HepG2 (cell line): ENCODE measurements around the gene TGIF1.

ENCODE experiments used
- ERF ChIP-seq: IDR thresholded peaks from 2 replicates; pipeline ENCODE4 v1.6.1; 2018; ENCODE audit warnings: missing biosample characterization, missing genetic modification reagents
- ZFP1 ChIP-seq: IDR thresholded peaks from 2 replicates; pipeline ENCODE4 v1.6.1; 2016
- TF ChIP-seq, protein P1 (sequence below): sonication (generic); formaldehyde crosslinking; IDR thresholded peaks from 2 replicates; pipeline ENCODE4 v1.8.1; 2022; ENCODE audit warnings: mild to moderate bottlenecking, missing genetic modification reagents

DNA sequence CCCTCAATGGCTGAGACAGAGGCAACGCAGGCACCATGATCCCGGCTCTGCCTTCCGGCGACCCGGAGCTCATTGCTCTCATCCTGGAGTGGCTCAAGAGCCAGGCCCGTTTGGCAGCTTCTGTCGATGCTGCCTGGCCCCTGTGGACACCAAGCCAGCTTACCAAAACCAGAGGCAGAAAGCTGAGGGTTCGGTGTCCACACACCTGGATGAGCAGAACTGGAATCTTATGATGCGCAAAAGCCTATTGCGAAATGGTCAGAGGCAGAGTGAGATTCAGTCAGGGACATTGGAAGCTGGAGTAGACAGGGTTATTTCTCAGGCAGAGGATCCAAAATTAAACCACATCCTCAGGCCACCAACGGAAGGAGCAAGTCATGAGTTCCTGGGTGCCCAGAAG, 34.9 kb upstream of the TGIF1 start:
- TF ChIP-seq ERF (CRISPR knock-in tag), result no peak
- TF ChIP-seq ZFP1, result no peak
- TF ChIP-seq, protein P1, sequence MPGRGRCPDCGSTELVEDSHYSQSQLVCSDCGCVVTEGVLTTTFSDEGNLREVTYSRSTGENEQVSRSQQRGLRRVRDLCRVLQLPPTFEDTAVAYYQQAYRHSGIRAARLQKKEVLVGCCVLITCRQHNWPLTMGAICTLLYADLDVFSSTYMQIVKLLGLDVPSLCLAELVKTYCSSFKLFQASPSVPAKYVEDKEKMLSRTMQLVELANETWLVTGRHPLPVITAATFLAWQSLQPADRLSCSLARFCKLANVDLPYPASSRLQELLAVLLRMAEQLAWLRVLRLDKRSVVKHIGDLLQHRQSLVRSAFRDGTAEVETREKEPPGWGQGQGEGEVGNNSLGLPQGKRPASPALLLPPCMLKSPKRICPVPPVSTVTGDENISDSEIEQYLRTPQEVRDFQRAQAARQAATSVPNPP (CRISPR knock-in tag), result no peak
